ENCODE results near the gene GIT2.

Gene GIT2

GRCh38 chr12:109999983-110000505, 3.9 kb upstream of the GIT2 start (continued):
- TF ChIP-seq PRDM10 (tag by site-specific recombination; IDR thresholded peaks at IDR 0.05), result no peak
- no peak for TF ChIP-seq ZNF501 (tag by site-specific recombination; IDR thresholded peaks at IDR 0.05)
- no peak for TF ChIP-seq ZNF664 (tag by site-specific recombination; IDR thresholded peaks at IDR 0.05)
- no peak for TF ChIP-seq ZNF48 (tag by site-specific recombination; IDR thresholded peaks at IDR 0.05)
- peak; percentile 87 for TF ChIP-seq ZNF600 (tag by site-specific recombination; IDR thresholded peaks at IDR 0.05)

- ChIA-PET CTCF (interaction anchor here (0.6 kb wide), 1 partner anchor 23 kb away, joined by 3 read pairs; no protein-coding TSS in a partner anchor), POLR2A (interaction anchor here (0.5 to 2.4 kb wide), 7 partner anchors 11 to 432 kb away, joined by 3 to 8 read pairs (median 4); partner anchors contain the start of gene C12orf76)
- Histone ChIP-seq H3K36me3 (ENCODE audit: control insufficient read depth in 2 of 2, insufficient read depth in 1 of 2, low read length in 2 of 2) (peaks cover 0 to 10% of the 10 kb centered on the region in 2 experiments; a peak in 1 of 3 replicates), H3K4me3 (ENCODE audit: low read depth, low read length) (peak overlapping the region; percentile 73), H3K9me3 (ENCODE audit: control insufficient read depth, insufficient read depth, low read depth, low read length) (no peaks in the 10 kb centered on the region), H3K4me1 (ENCODE audit: control insufficient read depth, insufficient read depth, low read length) (no peaks in the 10 kb centered on the region), H3K27ac (ENCODE audit: extremely low read depth, low read depth, low read length) (peak overlapping the region; percentile 72; the same call in 1 of the 2 replicates)
- TF ChIP-seq ZNF792 (tag by site-specific recombination; IDR thresholded peaks at IDR 0.05) (no peak), ZNF169 (tag by site-specific recombination; IDR thresholded peaks at IDR 0.05) (no peak), MEIS1 (CRISPR knock-in tag; IDR thresholded peaks at IDR 0.05; ENCODE audit: borderline replicate concordance) (no peak), GLIS2 (tag by site-specific recombination; IDR thresholded peaks at IDR 0.05) (0 out of 2 replicates have a peak, but pooled peaks have one; percentile 19), ZNF155 (tag by site-specific recombination; IDR thresholded peaks at IDR 0.05) (no peak), SCRT1 (tag by site-specific recombination; IDR thresholded peaks at IDR 0.05; ENCODE audit: borderline replicate concordance) (no peak)
Measured at GRCh38 chr12:109999649-109999971, 3.4 kb upstream of the GIT2 start.

DNA sequence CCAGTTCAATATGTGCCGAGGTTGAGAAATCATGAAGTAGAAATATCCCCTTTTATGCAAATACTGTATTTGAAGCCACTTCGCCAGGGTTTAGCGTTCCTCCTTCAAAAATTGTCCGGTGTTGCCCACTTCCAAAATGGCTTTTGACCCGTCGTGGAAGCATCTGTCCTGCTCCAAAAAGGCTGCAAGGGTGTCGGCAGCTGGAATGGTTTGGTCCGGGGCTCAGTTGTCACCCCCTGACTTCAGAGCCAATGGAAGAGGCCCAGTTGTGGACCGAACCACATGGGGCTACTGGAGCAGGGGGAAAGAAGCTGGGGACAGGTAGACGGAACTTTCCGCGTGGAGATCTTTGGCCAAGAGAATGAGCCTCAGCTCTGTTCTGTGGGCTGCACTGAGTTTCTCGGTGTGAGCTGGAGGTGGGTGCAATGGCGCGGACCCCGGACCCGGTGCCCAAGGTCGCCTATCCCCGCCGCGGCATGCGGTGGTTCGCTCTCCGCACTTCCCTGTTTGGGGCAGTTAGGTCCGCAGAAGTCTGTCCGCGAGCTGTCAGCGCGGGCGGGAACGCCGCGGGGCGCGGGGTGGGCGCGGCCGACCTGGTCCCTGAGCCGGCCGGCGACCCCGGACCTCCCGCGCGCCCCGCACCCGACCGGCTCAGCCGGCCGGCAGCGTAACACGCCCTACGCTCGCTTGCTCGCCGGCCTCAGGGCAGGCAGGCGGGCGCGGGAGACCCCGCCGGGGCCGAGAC, 2.9 kb upstream of the GIT2 start, which contains the start of gene ANKRD13A:
Gene ANKRD13A (plus strand): TSS at position 527 of the 745 bp plus-strand sequence. CDS start 259 bp downstream, outside the sequence.
- ChIA-PET POLR2A (interaction anchor here (0.5 to 2.4 kb wide), 9 partner anchors 12 to 432 kb away, joined by 3 to 8 read pairs (median 4); partner anchors contain the start of gene C12orf76), CTCF (interaction anchor here (0.6 to 0.7 kb wide), 2 partner anchors 24 to 211 kb away, joined by 3 read pairs; no protein-coding TSS in a partner anchor)
- Histone ChIP-seq H3K4me3 (ENCODE audit: low read depth, low read length) (peak within 1 kb of the TSS; percentile 73), H3K36me3 (ENCODE audit: control insufficient read depth in 2 of 2, insufficient read depth in 1 of 2, low read length in 2 of 2) (peaks cover 0 to 10% of the 10 kb centered on the region in 2 experiments; a peak in 1 of 3 replicates), H3K27ac (ENCODE audit: extremely low read depth, low read depth, low read length) (peak within 1 kb of the TSS; percentile 72), H3K4me1 (ENCODE audit: control insufficient read depth, insufficient read depth, low read length) (no peaks in the 10 kb centered on the region), H3K9me3 (ENCODE audit: control insufficient read depth, insufficient read depth, low read depth, low read length) (no peaks in the 10 kb centered on the region)
- TF ChIP-seq ZNF223 (tag by site-specific recombination; IDR thresholded peaks at IDR 0.05) (no peak), ZNF792 (tag by site-specific recombination; IDR thresholded peaks at IDR 0.05) (no peak), SP7 (tag by site-specific recombination; IDR thresholded peaks at IDR 0.05) (peak; percentile 93), ZNF585B (tag by site-specific recombination; IDR thresholded peaks at IDR 0.05) (no peak), SETDB1 (IDR thresholded peaks at IDR 0.05; ENCODE audit: insufficient read length, low read length) (no peak), ZNF76 (tag by site-specific recombination; IDR thresholded peaks at IDR 0.05; ENCODE audit: borderline replicate concordance, low read depth) (peak; percentile 82; the same call in 1 of the 2 replicates), ZNF623 (tag by site-specific recombination; IDR thresholded peaks at IDR 0.05) (0 out of 2 replicates have a peak, but pooled peaks have one; percentile 20), ZNF121 (tag by site-specific recombination; IDR thresholded peaks at IDR 0.05) (no peak), ZBTB17 (tag by site-specific recombination; IDR thresholded peaks at IDR 0.05) (peak; percentile 91), ZBTB6 (tag by site-specific recombination; IDR thresholded peaks at IDR 0.05) (no peak), ZNF184 (tag by site-specific recombination; IDR thresholded peaks at IDR 0.05) (no peak), ZNF548 (tag by site-specific recombination; IDR thresholded peaks at IDR 0.05) (no peak), ZBTB8A (tag by site-specific recombination; IDR thresholded peaks at IDR 0.05) (peak; percentile 70), ZNF747 (tag by site-specific recombination; IDR thresholded peaks at IDR 0.05) (no peak), ZNF292 (tag by site-specific recombination; IDR thresholded peaks at IDR 0.05; ENCODE audit: borderline replicate concordance, low read depth) (no peak)
- TF ChIP-seq, protein P1, sequence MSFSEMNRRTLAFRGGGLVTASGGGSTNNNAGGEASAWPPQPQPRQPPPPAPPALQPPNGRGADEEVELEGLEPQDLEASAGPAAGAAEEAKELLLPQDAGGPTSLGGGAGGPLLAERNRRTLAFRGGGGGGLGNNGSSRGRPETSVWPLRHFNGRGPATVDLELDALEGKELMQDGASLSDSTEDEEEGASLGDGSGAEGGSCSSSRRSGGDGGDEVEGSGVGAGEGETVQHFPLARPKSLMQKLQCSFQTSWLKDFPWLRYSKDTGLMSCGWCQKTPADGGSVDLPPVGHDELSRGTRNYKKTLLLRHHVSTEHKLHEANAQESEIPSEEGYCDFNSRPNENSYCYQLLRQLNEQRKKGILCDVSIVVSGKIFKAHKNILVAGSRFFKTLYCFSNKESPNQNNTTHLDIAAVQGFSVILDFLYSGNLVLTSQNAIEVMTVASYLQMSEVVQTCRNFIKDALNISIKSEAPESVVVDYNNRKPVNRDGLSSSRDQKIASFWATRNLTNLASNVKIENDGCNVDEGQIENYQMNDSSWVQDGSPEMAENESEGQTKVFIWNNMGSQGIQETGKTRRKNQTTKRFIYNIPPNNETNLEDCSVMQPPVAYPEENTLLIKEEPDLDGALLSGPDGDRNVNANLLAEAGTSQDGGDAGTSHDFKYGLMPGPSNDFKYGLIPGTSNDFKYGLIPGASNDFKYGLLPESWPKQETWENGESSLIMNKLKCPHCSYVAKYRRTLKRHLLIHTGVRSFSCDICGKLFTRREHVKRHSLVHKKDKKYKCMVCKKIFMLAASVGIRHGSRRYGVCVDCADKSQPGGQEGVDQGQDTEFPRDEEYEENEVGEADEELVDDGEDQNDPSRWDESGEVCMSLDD (tag by site-specific recombination; IDR thresholded peaks at IDR 0.05), result peak; percentile 81
